Astrocyte (in vitro differentiated cells and primary cell): ENCODE results near the gene SMOC2.

Experiments used
- CTCF ChIP-seq: IDR thresholded peaks from 2 replicates; pipeline ENCODE4 v1.5.1; 2011; ENCODE audit warnings: low read depth, mild to moderate bottlenecking, inconsistent platforms, low read length, moderate library complexity; ENCODE audit not compliant: insufficient read depth
- EZH2 ChIP-seq: IDR thresholded peaks from 2 replicates; pipeline ENCODE4 v1.6.1; 2012; ENCODE audit warnings: mild to moderate bottlenecking, low read length, inconsistent platforms; ENCODE audit not compliant: insufficient read depth

DNA sequence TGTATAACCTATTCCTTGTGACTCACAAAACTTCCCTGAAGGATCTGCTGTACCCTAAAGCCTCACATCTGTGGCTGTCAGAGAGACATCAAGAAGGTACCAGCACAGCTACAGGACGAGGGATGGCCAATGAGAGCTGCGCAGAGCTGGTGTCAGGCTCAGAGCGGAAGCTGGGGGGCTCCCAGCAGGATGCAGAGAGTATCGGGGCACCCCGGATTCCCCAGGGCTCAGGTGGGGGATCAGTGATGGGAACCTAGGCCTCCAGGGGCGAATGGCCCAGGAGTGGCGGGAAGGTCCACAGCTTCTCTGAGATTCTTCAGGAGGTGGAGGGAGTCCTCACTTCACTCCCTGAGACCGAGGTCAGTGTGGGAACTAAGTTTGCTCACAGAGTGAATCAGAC lies 30.9 kb upstream of the SMOC2 start:
- TF ChIP-seq CTCF, result no peak
- no peak for TF ChIP-seq EZH2
